Parathyroid adenoma (tissue), 2 donors: ENCODE measurements around the gene ZNF500.

Source experiments
- H2AFZ ChIP-seq: fragments of 300-600 bp; sonication (generic); one replicate; pipeline ENCODE4 v1.7.0; 2017; ENCODE audit warnings: antibody characterized with exemption, mild to moderate bottlenecking
- H3K27ac ChIP-seq: fragments of 300-600 bp; sonication (generic); one replicate; pipeline ENCODE4 v1.7.0; 2017
- H3K27me3 ChIP-seq: fragments of 300-600 bp; sonication (generic); one replicate; pipeline ENCODE4 v1.7.0; 2017; ENCODE audit warnings: low read length; ENCODE audit not compliant: control insufficient read depth, insufficient read depth
- H3K36me3 ChIP-seq: fragments of 300-600 bp; sonication (generic); one replicate; pipeline ENCODE4 v1.7.0; 2017; ENCODE audit warnings: low read length; ENCODE audit not compliant: control insufficient read depth, insufficient read depth
- H3K4me1 ChIP-seq: fragments of 300-600 bp; sonication (generic); one replicate; pipeline ENCODE4 v1.7.0; 2017; ENCODE audit warnings: control low read depth
- H3K4me2 ChIP-seq: fragments of 300-600 bp; sonication (generic); one replicate; pipeline ENCODE4 v1.7.0; 2017; ENCODE audit warnings: low read length
- H3K4me3 ChIP-seq: fragments of 300-600 bp; sonication (generic); one replicate; pipeline ENCODE4 v1.7.0; 2017; ENCODE audit warnings: low read depth, low read length
- H3K79me2 ChIP-seq: fragments of 300-600 bp; sonication (generic); one replicate; pipeline ENCODE4 v1.7.0; 2017; ENCODE audit warnings: control low read depth
- H3K9ac ChIP-seq: fragments of 300-600 bp; sonication (generic); one replicate; pipeline ENCODE4 v1.7.0; 2017; ENCODE audit warnings: mild to moderate bottlenecking
- H3K9me3 ChIP-seq: fragments of 300-600 bp; sonication (generic); one replicate; pipeline ENCODE4 v1.7.0; 2017; ENCODE audit warnings: low read length; ENCODE audit not compliant: control insufficient read depth
- TF ChIP-seq, protein P1 (sequence below): fragments of 300-600 bp; sonication (generic); IDR thresholded peaks from one replicate; pipeline ENCODE4 v1.7.0; 2017; ENCODE audit warnings: antibody characterized with exemption, mild to moderate bottlenecking
- donor health status: primary hyperparathyroidism.

Gene ZNF500

GRCh38 chr16:4718466-4718865, 48.5 kb downstream of the ZNF500 start:
- H3K27ac ChIP-seq: no peak overlapping the region
- H3K4me3 ChIP-seq: no peak overlapping the region
- H3K79me2 ChIP-seq: no peaks in the 10 kb centered on the region
- TF ChIP-seq, protein P1, sequence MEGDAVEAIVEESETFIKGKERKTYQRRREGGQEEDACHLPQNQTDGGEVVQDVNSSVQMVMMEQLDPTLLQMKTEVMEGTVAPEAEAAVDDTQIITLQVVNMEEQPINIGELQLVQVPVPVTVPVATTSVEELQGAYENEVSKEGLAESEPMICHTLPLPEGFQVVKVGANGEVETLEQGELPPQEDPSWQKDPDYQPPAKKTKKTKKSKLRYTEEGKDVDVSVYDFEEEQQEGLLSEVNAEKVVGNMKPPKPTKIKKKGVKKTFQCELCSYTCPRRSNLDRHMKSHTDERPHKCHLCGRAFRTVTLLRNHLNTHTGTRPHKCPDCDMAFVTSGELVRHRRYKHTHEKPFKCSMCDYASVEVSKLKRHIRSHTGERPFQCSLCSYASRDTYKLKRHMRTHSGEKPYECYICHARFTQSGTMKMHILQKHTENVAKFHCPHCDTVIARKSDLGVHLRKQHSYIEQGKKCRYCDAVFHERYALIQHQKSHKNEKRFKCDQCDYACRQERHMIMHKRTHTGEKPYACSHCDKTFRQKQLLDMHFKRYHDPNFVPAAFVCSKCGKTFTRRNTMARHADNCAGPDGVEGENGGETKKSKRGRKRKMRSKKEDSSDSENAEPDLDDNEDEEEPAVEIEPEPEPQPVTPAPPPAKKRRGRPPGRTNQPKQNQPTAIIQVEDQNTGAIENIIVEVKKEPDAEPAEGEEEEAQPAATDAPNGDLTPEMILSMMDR: no peak
- H3K9me3 ChIP-seq: no peaks in the 10 kb centered on the region
- H2AFZ ChIP-seq: no peak overlapping the region
- H3K4me2 ChIP-seq: no peak overlapping the region
- no peak overlapping the region for H3K9ac ChIP-seq
- H3K36me3 ChIP-seq: no peaks in the 10 kb centered on the region
- H3K27me3 ChIP-seq: no peaks in the 10 kb centered on the region
- H3K4me1 ChIP-seq: no peaks in the 10 kb centered on the region

DNA sequence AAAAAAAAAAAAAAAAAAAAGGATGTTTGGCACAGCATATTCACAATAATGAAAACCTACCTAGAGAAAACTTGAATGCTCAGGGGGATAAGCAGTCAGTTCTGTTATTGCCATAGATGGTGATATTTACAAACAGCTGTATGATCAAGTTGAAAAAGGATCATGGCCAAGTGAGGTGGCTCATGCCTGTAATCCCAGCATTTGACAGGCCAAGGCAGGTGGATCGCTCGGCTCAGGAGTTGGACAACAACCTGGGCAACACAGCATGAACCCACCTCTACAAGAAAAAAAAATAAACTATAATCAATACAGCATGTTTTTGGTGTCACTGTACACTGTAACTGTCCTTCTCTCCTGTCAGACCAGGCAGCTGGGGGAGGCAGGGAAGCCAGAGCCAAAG, 52.0 kb downstream of the ZNF500 start:
- Histone ChIP-seq H3K27ac (no peak overlapping the region), H3K79me2 (no peaks in the 10 kb centered on the region), H3K9ac (no peak overlapping the region), H3K9me3 (no peaks in the 10 kb centered on the region), H3K4me2 (no peak overlapping the region), H3K4me3 (no peak overlapping the region), H3K4me1 (no peaks in the 10 kb centered on the region), H3K36me3 (no peaks in the 10 kb centered on the region), H2AFZ (no peak overlapping the region), H3K27me3 (no peaks in the 10 kb centered on the region)
- TF ChIP-seq, protein P1: no peak

GRCh38 chr16:4713663-4714501, 53.1 kb downstream of the ZNF500 start:
- Histone ChIP-seq H3K27me3 (no peaks in the 10 kb centered on the region), H3K4me2 (no peak overlapping the region), H3K36me3 (no peaks in the 10 kb centered on the region), H3K4me1 (no peaks in the 10 kb centered on the region), H3K4me3 (no peak overlapping the region), H3K9ac (no peak overlapping the region), H3K9me3 (no peaks in the 10 kb centered on the region), H2AFZ (no peak overlapping the region), H3K27ac (no peak overlapping the region), H3K79me2 (no peaks in the 10 kb centered on the region)
- TF ChIP-seq, protein P1: no peak

DNA sequence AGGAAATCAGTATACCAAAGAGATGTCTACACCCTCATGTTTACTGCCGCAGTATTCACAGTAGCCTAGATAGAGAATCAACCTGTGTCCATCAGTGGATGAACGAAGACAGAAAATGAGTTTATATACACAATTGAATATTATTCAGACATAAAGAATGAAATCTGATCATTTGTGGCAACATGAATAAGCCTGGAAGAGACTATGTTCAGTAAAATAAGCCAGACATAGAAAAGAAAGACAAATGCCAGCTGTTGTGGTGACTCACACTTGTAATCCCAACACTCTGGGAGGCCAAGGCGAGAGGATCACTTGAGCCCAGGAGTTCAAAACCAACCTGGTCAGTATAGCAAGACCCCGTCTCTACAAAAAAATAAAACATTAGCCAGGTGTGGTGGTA, 57.5 kb downstream of the ZNF500 start:
- Histone ChIP-seq H3K4me1 (no peaks in the 10 kb centered on the region), H3K79me2 (peaks cover 6% of the 10 kb centered on the region), H3K4me3 (no peak overlapping the region), H3K27ac (no peak overlapping the region), H3K9ac (no peak overlapping the region), H3K27me3 (no peaks in the 10 kb centered on the region), H3K9me3 (no peaks in the 10 kb centered on the region), H2AFZ (no peak overlapping the region), H3K36me3 (no peaks in the 10 kb centered on the region), H3K4me2 (no peak overlapping the region)
- TF ChIP-seq, protein P1: no peak

- Histone ChIP-seq H3K9ac (no peak overlapping the region), H3K27ac (no peak overlapping the region), H3K4me2 (no peak overlapping the region), H3K79me2 (peaks cover 6% of the 10 kb centered on the region), H3K36me3 (no peaks in the 10 kb centered on the region), H3K27me3 (no peaks in the 10 kb centered on the region), H2AFZ (no peak overlapping the region), H3K4me3 (no peak overlapping the region), H3K9me3 (no peaks in the 10 kb centered on the region), H3K4me1 (no peaks in the 10 kb centered on the region)
- TF ChIP-seq, protein P1: no peak
These were observed 60.1 kb downstream of the ZNF500 start for GRCh38 chr16:4706871-4707270.
